T-helper 2 cell (primary cell): ENCODE data around the gene HMOX1.
"Not testable (repeated sequence)": the region's sequence is repeated elsewhere in the genome, so short reads cannot be mapped to it uniquely, and the experiment has no call there.

Experiments
- DNase-seq, 5 experiments: peaks; one replicate each; pipeline versions ENCODE4 v3.0.0 to v3.0.0-alpha.2; 2012 to 2022

The HMOX1 gene

DNA sequence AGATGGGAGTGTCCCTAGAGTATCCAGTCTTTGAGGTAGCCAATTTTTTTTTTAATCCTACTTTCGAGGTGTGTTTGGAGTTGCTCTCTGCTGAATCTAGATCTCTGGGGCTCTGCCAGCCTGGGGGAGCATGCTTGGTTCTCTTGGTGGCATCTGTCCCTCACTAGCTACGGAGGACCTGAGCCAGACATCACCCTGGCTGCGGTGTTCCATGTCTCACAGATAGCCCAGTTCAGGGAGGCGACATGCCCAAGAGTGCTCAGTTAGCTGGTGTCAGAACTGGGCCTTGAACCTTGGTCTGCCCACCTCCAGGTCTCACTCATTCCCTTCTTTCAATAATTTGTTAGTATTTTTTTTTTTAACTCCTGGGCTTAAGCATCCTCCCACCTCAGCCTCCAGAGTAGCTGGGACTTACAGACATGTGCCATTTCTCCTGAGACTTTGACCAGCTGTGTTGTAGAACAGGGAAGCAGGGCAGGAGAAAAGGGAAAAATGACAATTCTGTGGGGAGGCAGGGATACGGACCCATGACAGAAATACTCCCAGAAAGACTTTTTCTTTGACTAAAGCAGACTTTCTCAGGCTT lies 621 bp downstream of the HMOX1 start:
- no peak for DNase-seq

DNA sequence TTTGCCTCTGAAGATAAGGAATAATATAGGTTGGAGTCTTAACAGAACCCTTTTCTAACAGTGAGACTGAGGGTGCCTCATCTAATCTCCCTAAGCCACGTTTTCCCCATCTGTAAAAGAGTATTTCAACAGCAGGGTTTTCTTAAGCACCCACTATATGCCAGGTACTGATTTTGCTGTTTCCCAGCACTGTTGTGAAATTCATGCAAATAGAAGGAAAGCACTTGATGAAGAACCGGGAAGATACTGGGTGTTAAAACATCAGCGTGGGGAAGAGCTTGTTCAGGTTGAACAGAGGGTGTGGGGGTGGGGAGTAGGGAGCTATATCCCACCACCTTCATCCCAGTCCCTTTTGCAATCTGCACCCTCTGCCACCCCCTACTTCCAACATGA lies 2.8 kb downstream of the HMOX1 start:
- DNase-seq = no peak

DNA sequence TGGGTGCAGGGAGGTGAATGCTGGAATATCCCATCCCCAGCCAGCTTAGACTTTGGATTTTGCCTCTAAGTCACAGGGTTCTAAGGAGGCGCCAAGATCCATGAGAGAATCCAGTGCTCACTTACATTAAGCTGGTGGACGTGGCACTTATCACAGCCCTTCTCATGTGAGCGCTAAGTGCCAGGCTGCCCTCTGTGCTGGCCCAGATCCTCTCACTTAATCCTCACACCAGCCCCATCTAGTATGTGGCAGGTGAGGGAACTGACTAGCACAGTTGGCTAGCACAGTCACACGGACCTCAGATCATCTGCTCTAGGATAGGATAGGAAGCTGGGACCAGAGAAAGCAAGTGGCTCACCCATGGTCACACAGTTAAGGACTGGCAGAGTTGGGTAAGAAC lies 3.6 kb downstream of the HMOX1 start:
- DNase-seq = no peak

DNA sequence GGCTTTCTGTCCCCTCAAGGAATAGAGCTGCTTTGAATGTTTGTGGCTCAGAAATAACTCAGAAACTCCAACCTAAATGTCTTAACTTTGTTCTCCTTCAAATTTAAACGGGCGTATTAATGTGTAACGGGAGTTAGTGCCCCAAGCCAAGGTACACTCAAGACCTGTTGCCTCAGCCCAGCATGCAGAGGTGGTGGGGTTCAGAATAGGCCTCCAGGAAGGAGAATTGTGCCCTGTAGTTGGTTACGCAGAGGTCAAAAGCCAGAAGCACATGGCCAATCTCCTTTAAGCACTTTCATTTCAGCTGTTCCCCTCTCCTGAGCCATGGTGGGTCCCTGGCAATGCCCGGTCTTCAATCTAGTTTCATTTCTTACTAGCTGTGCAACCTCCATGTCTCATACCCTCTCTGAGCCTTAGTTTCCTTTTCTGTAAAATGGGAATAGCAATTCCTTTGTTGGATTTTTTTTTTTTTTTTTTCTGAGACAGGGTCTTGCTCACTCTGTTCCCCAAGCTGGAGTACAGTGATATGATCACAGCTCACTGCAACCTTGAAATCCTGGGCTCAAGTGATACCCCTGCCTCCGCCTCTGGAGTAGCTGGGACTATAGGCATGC lies 4.2 kb downstream of the HMOX1 start:
- no peak for DNase-seq

DNA sequence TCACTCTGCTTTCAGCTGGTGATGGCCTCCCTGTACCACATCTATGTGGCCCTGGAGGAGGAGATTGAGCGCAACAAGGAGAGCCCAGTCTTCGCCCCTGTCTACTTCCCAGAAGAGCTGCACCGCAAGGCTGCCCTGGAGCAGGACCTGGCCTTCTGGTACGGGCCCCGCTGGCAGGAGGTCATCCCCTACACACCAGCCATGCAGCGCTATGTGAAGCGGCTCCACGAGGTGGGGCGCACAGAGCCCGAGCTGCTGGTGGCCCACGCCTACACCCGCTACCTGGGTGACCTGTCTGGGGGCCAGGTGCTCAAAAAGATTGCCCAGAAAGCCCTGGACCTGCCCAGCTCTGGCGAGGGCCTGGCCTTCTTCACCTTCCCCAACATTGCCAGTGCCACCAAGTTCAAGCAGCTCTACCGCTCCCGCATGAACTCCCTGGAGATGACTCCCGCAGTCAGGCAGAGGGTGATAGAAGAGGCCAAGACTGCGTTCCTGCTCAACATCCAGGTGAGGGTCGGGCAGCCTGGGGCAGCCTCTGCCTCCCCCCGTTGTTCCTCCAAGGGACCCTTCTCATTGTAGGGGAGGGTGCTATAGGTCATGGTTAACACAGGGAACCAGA lies 5.9 kb downstream of the HMOX1 start:
- no peak for DNase-seq

DNA sequence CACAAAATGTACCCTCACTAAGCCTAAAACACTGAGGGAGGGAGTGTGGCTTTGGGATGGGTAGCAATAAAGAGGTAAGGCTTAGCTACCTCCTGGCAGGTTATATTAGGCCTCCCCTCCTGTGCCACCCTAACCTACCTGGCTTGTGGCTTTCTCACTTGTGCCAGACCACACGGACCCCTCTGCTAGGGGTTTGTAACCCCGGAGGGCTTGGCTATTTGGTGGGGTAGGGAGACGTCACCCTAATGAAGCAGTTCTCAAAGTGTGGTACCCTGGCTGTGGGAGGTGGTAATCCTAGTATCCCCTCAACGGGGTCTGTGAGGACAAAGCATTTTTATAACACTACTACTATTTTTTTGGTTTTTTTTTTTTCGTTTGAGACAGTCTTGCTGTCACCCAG lies 10.0 kb downstream of the HMOX1 start:
- no peak for DNase-seq

DNA sequence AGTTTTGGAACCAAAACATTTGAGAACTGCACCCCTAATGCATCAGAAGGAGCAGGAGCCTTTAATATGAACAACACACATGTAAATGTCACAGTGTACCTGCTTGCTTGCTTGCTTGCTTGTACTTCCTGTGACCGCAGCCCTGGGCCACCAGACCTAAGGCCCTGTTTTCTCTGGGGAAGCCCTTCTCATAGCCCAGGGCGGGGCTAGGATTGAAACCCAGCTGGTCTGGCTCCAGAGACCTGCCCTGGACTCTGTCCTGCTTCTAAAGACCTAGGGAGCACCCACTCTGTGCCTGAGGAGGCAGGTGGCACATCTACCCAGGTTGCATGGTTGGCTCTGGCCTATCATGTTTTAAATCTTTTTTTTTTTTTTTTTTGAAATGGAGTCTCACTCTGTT lies 11.5 kb downstream of the HMOX1 start:
- no peak for DNase-seq

DNA sequence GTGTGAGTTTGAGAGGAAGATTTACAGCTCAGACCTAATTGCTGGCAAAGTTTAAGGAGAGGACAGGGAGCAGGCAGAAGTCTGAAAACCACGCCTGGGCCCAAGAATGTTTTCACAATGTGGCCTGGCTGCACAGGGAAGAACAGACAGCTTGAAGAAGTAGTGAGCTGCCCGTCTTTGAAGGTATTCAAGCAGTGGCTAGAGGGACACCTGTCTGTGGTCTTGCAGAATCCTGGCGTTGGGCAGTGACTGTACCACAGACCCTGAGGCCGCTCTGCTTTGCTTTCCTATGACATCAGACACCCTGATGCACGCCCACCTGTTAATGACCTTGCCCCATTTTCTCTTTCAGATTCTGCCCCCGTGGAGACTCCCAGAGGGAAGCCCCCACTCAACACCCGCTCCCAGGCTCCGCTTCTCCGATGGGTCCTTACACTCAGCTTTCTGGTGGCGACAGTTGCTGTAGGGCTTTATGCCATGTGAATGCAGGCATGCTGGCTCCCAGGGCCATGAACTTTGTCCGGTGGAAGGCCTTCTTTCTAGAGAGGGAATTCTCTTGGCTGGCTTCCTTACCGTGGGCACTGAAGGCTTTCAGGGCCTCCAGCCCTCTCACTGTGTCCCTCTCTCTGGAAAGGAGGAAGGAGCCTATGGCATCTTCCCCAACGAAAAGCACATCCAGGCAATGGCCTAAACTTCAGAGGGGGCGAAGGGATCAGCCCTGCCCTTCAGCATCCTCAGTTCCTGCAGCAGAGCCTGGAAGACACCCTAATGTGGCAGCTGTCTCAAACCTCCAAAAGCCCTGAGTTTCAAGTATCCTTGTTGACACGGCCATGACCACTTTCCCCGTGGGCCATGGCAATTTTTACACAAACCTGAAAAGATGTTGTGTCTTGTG lies 12.5 kb downstream of the HMOX1 start:
- no peak for DNase-seq

DNA sequence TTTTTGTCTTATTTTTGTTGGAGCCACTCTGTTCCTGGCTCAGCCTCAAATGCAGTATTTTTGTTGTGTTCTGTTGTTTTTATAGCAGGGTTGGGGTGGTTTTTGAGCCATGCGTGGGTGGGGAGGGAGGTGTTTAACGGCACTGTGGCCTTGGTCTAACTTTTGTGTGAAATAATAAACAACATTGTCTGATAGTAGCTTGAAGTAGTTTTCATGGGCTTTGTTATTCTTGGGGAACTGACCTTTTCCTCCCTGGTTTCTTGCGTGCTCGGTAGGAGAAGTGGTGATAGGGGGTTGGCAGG lies 13.1 kb downstream of the HMOX1 start:
- DNase-seq = no peak

DNA sequence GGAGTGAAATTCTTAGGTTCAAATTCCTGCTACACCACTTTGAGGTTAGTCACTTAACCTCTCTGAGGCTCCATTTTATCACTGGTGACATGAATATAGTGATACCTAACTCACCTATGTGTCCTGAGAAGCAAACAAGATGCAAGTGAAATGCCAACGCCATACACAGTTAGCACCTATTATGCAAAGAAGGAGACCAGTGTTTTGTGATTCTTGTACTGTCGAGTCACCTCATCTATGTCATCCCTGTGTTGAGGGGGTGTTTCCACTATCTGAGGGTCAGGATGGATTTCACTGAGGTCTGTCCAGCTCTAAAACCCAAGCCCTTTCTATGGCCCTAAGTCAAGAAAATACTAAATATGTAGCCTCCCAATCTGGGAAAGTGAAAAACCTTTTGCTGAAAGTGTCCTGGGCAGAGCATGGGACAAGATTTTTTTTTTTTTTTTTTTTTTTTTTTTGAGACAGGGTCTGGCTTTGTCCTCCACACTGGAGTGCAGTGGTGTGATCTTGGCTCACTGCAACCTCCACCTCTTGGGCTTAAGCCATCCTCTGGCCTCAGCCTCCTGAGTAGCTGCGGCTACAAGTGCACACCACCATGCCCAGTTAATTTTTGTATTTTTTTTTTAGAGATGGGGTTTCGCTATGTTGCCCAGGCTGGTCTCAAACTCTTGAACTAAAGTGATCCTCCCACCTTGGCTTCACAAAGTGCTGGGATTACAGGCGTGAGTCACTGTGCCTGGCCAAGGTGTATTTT lies 14.1 kb downstream of the HMOX1 start:
- no peak for DNase-seq

DNA sequence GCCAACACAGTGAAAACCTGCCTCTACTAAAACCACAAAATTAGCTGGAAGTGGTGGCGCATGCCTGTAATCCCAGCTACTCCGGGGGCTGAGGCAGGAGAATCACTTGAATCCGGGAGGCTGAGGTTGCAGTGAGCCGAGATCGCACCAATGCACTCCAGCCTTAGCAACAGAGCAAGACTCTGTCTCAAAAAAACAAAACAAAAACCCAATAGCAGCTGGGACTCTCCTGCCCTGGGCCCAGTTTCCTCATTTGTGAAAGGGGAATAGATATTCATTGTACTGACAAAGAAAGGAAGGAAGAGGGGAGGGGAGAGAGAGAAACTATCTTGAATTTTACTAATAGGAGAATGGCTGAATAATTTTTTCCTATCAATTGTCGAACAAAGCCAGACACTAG lies 15.7 kb downstream of the HMOX1 start:
- not testable (repeated sequence) for DNase-seq

DNA sequence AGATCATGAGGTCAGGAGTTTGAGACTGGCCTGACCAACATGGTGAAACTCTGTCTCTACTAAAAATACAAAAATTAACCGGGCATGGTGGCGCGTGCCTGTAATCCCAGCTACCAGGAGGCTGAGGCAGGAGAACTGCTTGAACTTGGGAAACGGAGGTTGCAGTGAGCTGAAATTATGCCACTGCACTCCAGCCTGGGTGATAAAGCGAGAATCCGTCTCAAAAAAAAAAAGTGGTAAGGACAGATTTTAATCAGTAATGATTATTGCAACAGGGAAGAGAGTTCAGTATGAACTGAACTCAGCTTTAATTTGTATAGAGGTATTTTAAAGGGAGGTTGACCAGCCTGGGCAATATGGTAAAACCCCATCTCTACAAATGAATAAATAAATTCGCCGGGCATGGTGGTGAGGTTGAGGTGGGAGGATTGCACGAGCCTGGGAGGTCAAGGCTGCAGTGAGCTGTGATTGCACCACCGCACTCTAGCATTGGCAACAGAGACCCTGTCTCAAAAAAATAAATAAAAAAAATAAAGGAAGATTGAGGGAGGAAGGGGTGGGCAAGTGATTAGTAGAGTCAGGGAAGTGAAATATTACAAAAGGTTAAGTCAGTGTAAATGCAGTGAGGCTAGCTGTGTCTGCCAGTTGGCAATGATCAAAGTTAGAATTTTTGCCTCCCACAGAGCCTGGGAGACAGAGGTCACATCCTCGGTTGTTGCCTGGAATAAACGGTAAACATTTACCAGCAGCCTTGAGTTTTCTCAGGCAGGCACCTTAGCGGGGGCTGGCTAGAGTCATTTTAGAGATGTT lies 16.4 kb downstream of the HMOX1 start:
- DNase-seq = no peak

DNA sequence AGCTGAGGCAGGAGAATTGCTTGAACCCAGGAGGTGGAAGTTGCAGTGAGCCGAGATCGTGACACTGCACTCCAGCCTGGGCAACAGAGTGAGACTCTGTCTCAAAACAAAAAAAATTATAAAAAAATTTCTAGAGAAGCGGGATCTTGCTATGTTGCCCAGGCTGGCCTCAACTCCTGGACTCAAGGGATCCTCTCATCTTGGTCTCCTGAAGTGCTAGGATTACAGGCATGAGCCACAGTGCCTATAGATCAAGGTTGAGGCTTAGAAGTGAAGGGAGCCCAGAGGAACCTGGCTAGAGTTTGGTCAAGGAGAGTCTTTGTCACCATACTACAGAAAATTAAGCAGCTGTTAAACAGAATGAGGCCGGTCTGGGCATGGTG lies 17.7 kb downstream of the HMOX1 start:
- DNase-seq = no peak

DNA sequence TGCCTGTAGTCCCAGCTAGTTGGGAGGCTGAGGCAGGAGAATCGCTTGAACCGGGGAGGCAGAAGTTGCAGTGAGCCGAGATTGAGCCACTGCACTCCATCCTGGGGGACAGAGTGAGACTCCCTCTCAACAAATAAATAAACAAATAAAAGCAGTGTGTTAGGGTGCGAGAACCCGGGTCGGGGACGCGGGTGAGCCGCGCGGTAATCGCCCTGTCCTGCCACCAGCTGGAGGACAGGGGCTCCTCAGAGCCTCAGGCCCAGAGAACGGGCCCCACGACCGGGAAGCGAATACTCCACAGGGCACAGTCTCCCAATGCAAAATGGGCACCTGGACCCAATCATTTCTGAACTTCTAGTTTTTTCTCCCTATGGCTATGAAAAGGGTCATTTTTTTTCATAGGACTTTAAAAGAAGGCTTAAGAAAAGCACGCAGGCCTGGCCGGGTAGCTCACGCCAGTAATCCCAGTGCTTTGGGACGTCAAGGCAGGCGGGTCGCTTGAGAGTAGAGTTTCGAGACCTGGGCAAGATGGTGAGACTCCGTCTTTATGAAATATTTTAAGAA lies 18.3 kb downstream of the HMOX1 start:
- peak in 1 of 5 experiments; percentile 45 for DNase-seq

DNA sequence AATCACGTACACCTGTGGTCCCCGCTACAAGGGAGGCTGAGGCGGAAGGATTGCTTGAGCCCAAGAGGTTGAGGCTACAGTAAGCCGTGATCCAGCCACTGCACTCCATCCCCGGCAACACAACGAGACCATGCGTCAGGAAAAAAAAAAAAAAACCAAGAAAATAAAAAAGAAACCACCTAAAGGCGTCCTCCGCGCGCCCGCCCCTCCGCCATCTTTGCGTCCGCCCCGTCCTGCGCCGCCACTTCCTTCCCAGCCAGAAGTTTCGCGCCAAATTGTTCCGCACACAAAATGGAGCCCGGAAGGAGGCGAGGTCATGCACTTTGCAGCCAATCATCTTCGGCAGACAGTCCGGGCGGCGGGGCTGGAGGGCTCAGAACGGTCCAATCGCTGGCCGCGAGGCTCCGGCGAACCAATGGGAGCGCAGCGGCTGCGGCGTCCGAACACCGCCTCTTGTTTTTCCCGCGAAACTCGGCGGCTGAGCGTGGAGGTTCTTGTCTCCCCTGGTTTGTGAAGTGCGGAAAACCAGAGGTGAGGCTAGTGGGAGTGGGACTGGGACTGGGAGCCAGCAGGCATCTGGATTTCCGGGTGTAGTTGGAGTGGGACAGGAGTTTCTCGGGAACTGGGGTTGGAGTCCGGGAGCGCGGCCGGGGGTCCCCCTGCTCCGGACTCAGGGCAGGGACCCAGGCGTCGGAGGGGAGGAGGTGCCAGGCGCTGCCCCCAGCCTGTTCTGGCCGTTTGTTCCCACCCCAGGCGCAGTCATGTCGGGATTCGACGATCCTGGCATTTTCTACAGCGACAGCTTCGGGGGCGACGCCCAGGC lies 19.0 kb downstream of the HMOX1 start, which contains the start of gene MCM5:
TSS of gene MCM5 (plus strand) at position 463 of the 823 bp plus-strand sequence. CDS start at position 762, 299 bp downstream.
- DNase-seq = peak; percentile 94 to 99 (median 95)

DNA sequence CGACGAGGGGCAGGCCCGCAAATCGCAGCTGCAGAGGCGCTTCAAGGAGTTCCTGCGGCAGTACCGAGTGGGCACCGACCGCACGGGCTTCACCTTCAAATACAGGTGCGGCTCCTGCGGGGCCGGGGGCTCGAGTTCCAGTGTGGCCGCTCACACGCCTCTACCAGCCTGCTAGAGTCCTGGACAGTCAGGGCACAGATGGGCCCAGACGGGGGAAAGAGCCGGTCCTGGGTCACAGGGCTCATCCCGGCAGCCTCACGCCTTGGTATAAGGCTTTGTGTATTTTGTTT lies 19.6 kb downstream of the HMOX1 start:
- peak in 2 of 5 experiments; percentile 9 to 49 for DNase-seq

DNA sequence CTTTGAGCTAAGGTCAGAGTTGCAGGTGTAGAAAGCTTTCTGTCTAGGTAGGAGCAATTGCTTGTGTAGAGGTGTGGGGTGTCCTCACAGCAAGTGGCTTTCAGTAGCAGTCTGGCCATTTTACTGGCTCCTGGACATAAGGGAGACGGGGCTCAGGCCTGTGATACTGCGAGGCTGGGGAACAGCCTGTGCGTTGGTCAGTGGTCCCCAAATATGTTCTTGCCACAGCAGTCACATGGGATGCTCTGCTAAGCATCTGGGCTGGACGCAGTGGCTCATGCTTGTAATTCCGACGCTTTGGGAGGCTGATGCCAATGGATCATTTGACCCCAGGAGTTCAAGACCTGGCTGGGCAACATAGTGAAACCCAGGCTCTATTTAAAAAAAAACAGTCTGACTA lies 21.0 kb downstream of the HMOX1 start:
- no peak for DNase-seq

DNA sequence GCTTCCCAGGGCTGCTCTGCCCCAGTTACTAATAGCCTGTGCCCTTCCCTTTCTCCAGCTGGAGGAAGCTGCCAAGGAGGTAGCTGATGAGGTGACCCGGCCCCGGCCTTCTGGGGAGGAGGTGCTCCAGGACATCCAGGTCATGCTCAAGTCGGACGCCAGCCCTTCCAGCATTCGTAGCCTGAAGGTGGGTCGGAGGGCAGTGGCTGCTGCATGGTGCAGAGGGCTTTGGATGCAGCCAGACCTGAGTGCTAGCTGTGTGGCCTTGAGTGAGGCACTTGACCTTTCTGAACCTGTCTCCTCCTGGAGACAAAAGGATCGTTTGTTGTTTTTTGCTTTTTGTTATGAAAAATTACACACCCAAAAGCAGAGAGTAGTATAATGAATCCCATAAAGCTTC lies 22.5 kb downstream of the HMOX1 start:
- no peak for DNase-seq

DNA sequence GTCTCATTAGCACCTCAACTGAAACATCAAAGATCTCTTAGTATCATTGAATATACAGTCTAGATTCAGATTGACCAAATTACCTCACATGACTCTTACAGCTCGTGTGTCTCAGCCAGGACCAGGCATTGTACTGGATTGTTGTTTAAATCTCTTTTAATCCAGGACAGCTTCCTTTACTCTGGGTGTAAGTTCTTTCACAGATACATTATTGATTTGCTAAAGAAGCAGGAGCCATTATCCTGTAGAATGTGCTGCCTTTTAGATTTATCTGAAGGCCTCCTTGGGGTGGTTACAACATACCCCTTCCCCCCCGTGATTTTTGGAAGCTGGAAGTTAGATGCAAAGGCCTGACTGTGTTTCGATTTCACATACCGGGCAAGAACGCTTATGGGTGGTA lies 23.3 kb downstream of the HMOX1 start:
- no peak for DNase-seq

DNA sequence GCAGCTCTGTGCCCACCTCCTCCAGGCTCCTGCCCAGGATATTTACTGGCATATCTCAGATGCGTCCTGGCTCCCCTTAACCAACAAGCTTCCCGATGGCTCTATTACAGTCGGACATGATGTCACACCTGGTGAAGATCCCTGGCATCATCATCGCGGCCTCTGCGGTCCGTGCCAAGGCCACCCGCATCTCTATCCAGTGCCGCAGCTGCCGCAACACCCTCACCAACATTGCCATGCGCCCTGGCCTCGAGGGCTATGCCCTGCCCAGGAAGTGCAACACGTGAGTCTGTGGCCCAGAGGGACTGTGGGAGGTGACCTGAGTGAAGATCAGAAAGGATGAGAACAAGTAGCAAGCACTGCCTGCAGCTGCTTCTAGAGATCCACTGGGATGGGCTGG lies 25.5 kb downstream of the HMOX1 start:
- DNase-seq = no peak

DNA sequence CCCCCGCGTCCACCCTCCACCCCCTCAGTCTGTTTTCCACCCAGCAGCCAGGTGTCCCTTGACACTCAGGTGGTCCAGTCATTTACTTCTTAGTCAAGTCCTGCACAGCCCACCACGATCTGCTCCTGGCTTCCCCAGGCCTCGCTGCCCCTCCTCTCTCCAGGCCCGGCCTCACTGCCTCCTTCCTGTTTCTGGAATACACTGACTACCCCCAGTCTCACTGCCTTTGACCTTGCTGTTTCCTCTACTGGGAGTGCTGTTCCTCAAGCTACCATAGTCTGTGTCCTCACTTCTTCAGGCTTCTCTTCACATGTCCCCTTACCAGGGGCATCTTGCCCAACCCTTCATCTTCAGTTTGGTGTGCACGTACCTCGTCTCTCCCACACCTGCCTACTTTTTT lies 26.5 kb downstream of the HMOX1 start:
- no peak for DNase-seq
